Measurements from ENCODE around the gene TANGO6. TPM values are rescaled to one million over a fixed set of nuclear protein-coding genes. Genes with fewer than 3 reads are reported as not detected.

The TANGO6 gene
- total RNA-seq, 2 donors from 2014 or later: 8.1 to 9.0 TPM

- ATAC-seq (no peak), DNase-seq (no peak)
- intact Hi-C loops (cut with DNase I, micrococcal nuclease): no loop called here
Observed at GRCh38 chr16:68857479-68857878, 14.1 kb downstream of the TANGO6 start.

- DNase-seq: no peak
- intact Hi-C loops (cut with DNase I, micrococcal nuclease): no loop called here
- ATAC-seq: no peak
Observed at GRCh38 chr16:68859828-68860227, 16.5 kb downstream of the TANGO6 start.

GRCh38 chr16:68860978-68861892, 17.9 kb downstream of the TANGO6 start:
- no peak for DNase-seq
- ATAC-seq: no peak
- intact Hi-C loops (cut with DNase I, micrococcal nuclease): no loop called here

- ATAC-seq (no peak), DNase-seq (no peak)
- intact Hi-C loops (cut with DNase I, micrococcal nuclease): no loop called here
Observed at GRCh38 chr16:68866933-68867332, 23.6 kb downstream of the TANGO6 start.

GRCh38 chr16:68869492-68870088, 26.3 kb downstream of the TANGO6 start:
- intact Hi-C loops (cut with DNase I, micrococcal nuclease): no loop called here
- DNase-seq (no peak), ATAC-seq (no peak)

GRCh38 chr16:68873635-68874471, 30.5 kb downstream of the TANGO6 start:
- intact Hi-C loops (cut with DNase I, micrococcal nuclease): no loop called here
- peak; percentile 97 for ATAC-seq
- no peak for DNase-seq

GRCh38 chr16:68875871-68876270, 32.5 kb downstream of the TANGO6 start:
- no peak for DNase-seq
- ATAC-seq: no peak
- intact Hi-C loops (cut with DNase I, micrococcal nuclease): no loop called here

GRCh38 chr16:68883685-68884084, 40.4 kb downstream of the TANGO6 start:
- intact Hi-C loops (cut with DNase I, micrococcal nuclease): no loop called here
- DNase-seq (no peak), ATAC-seq (no peak)

GRCh38 chr16:68884401-68884800, 41.1 kb downstream of the TANGO6 start:
- no peak for DNase-seq
- ATAC-seq: no peak
- intact Hi-C loops (cut with DNase I, micrococcal nuclease): no loop called here

GRCh38 chr16:68884861-68885720, 41.8 kb downstream of the TANGO6 start:
- no peak for ATAC-seq
- no peak for DNase-seq
- intact Hi-C loops (cut with DNase I, micrococcal nuclease): no loop called here

- intact Hi-C loops (cut with DNase I, micrococcal nuclease): no loop called here
- ATAC-seq: no peak
- no peak for DNase-seq
Observed at GRCh38 chr16:68887107-68887506, 43.8 kb downstream of the TANGO6 start.

- DNase-seq (no peak), ATAC-seq (no peak)
- intact Hi-C loops (cut with DNase I, micrococcal nuclease): no loop called here
Observed at GRCh38 chr16:68889508-68890150, 46.3 kb downstream of the TANGO6 start.

- no peak for ATAC-seq
- no peak for DNase-seq
- intact Hi-C loops (cut with DNase I, micrococcal nuclease): no loop called here
Observed at GRCh38 chr16:68892214-68892613, 48.9 kb downstream of the TANGO6 start.

- ATAC-seq: no peak
- DNase-seq: no peak
- intact Hi-C loops (cut with DNase I, micrococcal nuclease): no loop called here
Observed at GRCh38 chr16:68892898-68893297, 49.6 kb downstream of the TANGO6 start.

- DNase-seq: peak in 1 of 2 donors; percentile 52
- peak; percentile 95 for ATAC-seq
- intact Hi-C loops (cut with DNase I, micrococcal nuclease): no loop called here
Observed at GRCh38 chr16:68893710-68894705, 50.7 kb downstream of the TANGO6 start.

GRCh38 chr16:68894714-68895113, 51.4 kb downstream of the TANGO6 start:
- intact Hi-C loops (cut with DNase I, micrococcal nuclease): no loop called here
- ATAC-seq (no peak), DNase-seq (no peak)

GRCh38 chr16:68898026-68898425, 54.7 kb downstream of the TANGO6 start:
- no peak for ATAC-seq
- intact Hi-C loops (cut with DNase I, micrococcal nuclease): no loop called here

More at GRCh38 chr16:68898026-68898425, 54.7 kb downstream of the TANGO6 start:
- no peak for DNase-seq
